ENCODE measurements around the gene APEH.

Gene APEH

GRCh38 chr3:49724586-49724985, 50.4 kb downstream of the APEH start:
- in situ Hi-C loops (cut with HindIII; ENCODE audit: low pct_ligation_motif_present, low sequenced_read_pairs) = no loop called here
- Histone ChIP-seq H3K4me3 (ENCODE audit: low read depth, low read length) (peak overlapping the region; percentile 66), H3K27ac (peak overlapping the region; percentile 85), H3K27me3 (replicated peaks) (no peaks in the 10 kb centered on the region), H3K36me3 (replicated peaks) (peaks cover 38% of the 10 kb centered on the region)
- no peak for DNase-seq
- no peak for TF ChIP-seq CTCF (IDR thresholded peaks at IDR 0.05; ENCODE audit: low read depth, low read length, missing control alignments)

GRCh38 chr3:49725906-49726681, 51.9 kb downstream of the APEH start:
- H3K27me3 ChIP-seq (replicated peaks) = no peaks in the 10 kb centered on the region
- no peak overlapping the region for H3K4me3 ChIP-seq (ENCODE audit: low read depth, low read length)
- no peak overlapping the region for H3K27ac ChIP-seq
- TF ChIP-seq CTCF (IDR thresholded peaks at IDR 0.05; ENCODE audit: low read depth, low read length, missing control alignments) = no peak
- no peak for DNase-seq
- in situ Hi-C loops (cut with HindIII; ENCODE audit: low pct_ligation_motif_present, low sequenced_read_pairs) = no loop called here
- peaks cover 34% of the 10 kb centered on the region for H3K36me3 ChIP-seq (replicated peaks)

GRCh38 chr3:49727154-49727923, 53.2 kb downstream of the APEH start:
- DNase-seq = no peak
- in situ Hi-C loops (cut with HindIII; ENCODE audit: low pct_ligation_motif_present, low sequenced_read_pairs) = no loop called here
- Histone ChIP-seq H3K27me3 (replicated peaks) (no peaks in the 10 kb centered on the region), H3K36me3 (replicated peaks) (peaks cover 31% of the 10 kb centered on the region), H3K27ac (no peak overlapping the region), H3K4me3 (ENCODE audit: low read depth, low read length) (no peak overlapping the region)
- TF ChIP-seq CTCF (IDR thresholded peaks at IDR 0.05; ENCODE audit: low read depth, low read length, missing control alignments) = no peak

- in situ Hi-C loops (cut with HindIII; ENCODE audit: low pct_ligation_motif_present, low sequenced_read_pairs) = no loop called here
- no peak overlapping the region for H3K27ac ChIP-seq
- no peaks in the 10 kb centered on the region for H3K27me3 ChIP-seq (replicated peaks)
- TF ChIP-seq CTCF (IDR thresholded peaks at IDR 0.05; ENCODE audit: low read depth, low read length, missing control alignments) = no peak
- H3K4me3 ChIP-seq (ENCODE audit: low read depth, low read length) = no peak overlapping the region
- H3K36me3 ChIP-seq (replicated peaks) = peaks cover 27% of the 10 kb centered on the region
- DNase-seq = no peak
Measured at GRCh38 chr3:49727924-49728361, 53.8 kb downstream of the APEH start.

- Histone ChIP-seq H3K36me3 (replicated peaks) (peaks cover 27% of the 10 kb centered on the region), H3K27me3 (replicated peaks) (no peaks in the 10 kb centered on the region), H3K4me3 (ENCODE audit: low read depth, low read length) (no peak overlapping the region), H3K27ac (no peak overlapping the region)
- in situ Hi-C loops (cut with HindIII; ENCODE audit: low pct_ligation_motif_present, low sequenced_read_pairs) = no loop called here
- no peak for TF ChIP-seq CTCF (IDR thresholded peaks at IDR 0.05; ENCODE audit: low read depth, low read length, missing control alignments)
- no peak for DNase-seq
Measured at GRCh38 chr3:49729966-49730609, 55.9 kb downstream of the APEH start.
